Activated CD4-positive, alpha-beta T cell treated with anti-CD3 and anti-CD28 coated beads, Interleukin-2, amount 10 ng/mL, durations not matched to agents 7 days and 5 days (primary cell): Measurements from ENCODE around the gene ZNF687. TPM values are rescaled to one million over a fixed set of nuclear protein-coding genes. Genes with fewer than 3 reads are reported as not detected.

ENCODE experiments used
- CTCF ChIA-PET: fragments of 350-600 bp; sonication (Branson Sonifier 250); formaldehyde crosslinking; loops from one replicate; lab custom pipeline; 2021; ENCODE audit warnings: antibody characterized with exemption; lab: Charles Lee
- POLR2A ChIA-PET: fragments of 350-600 bp; sonication (Branson Sonifier 250); formaldehyde crosslinking; loops from one replicate; lab custom pipeline; 2021; ENCODE audit warnings: antibody characterized with exemption; lab: Charles Lee
- DNase-seq: peaks from one replicate; pipeline ENCODE4 v3.0.0-alpha.2; 2020
- H3K27ac Mint-ChIP-seq: one replicate; pipeline ENCODE4 v1.8.0; 2021; ENCODE audit warnings: mild to moderate bottlenecking, moderate library complexity, mixed read lengths
- H3K27me3 Mint-ChIP-seq: one replicate; pipeline ENCODE4 v1.8.0; 2021; ENCODE audit warnings: mixed read lengths
- H3K36me3 Mint-ChIP-seq: one replicate; pipeline ENCODE4 v1.8.0; 2021; ENCODE audit warnings: low read depth, mixed read lengths
- H3K4me1 Mint-ChIP-seq: one replicate; pipeline ENCODE4 v1.8.0; 2021; ENCODE audit warnings: mixed read lengths
- H3K4me3 Mint-ChIP-seq: one replicate; pipeline ENCODE4 v1.8.0; 2021; ENCODE audit warnings: mild to moderate bottlenecking, moderate library complexity, mixed read lengths
- H3K9me3 Mint-ChIP-seq: one replicate; pipeline ENCODE4 v1.8.0; 2021; ENCODE audit warnings: mixed read lengths
- total RNA-seq, 2 experiments: library from RNA; stranded (reverse); gene quantifications; one replicate each; pipeline ENCODE4 v1.2.3, GENCODE V29; 2021

ZNF687 gene
- total RNA-seq, 2 experiments from 2014 or later: 27.4 to 27.7 TPM

GRCh38 chr1:151286619-151287340 is 4.7 kb downstream of the ZNF687 start:
- H3K4me3 Mint-ChIP-seq: no peak overlapping the region
- no peaks in the 10 kb centered on the region for H3K9me3 Mint-ChIP-seq
- ChIA-PET POLR2A (no interaction called here), CTCF (interaction anchor here (1.6 to 1.8 kb wide), 2 partner anchors 15 to 54 kb away, joined by 4 to 9 read pairs; no protein-coding TSS in a partner anchor)
- DNase-seq: no peak
- H3K27ac Mint-ChIP-seq: peak overlapping the region; percentile 25
- H3K4me1 Mint-ChIP-seq: peaks cover 23% of the 10 kb centered on the region
- no peaks in the 10 kb centered on the region for H3K27me3 Mint-ChIP-seq
- H3K36me3 Mint-ChIP-seq: peaks cover 34% of the 10 kb centered on the region

DNA sequence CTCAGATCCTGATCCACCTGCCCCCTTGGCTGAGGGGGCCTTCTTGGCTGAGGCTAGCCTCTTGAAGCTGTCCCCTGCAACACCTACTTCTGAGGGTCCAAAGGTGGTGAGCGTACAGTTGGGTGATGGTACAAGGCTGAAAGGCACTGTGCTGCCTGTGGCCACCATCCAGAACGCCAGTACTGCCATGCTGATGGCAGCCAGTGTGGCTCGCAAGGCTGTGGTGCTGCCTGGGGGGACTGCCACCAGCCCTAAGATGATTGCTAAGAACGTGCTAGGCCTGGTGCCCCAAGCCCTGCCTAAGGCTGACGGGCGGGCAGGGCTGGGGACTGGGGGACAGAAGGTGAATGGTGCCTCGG is 5.2 kb downstream of the ZNF687 start:
- H3K4me3 Mint-ChIP-seq: no peak overlapping the region
- no peak for DNase-seq
- POLR2A ChIA-PET: no interaction called here
- H3K27me3 Mint-ChIP-seq: no peaks in the 10 kb centered on the region
- no peak overlapping the region for H3K27ac Mint-ChIP-seq
- H3K36me3 Mint-ChIP-seq: peaks cover 34% of the 10 kb centered on the region
- H3K4me1 Mint-ChIP-seq: peaks cover 23% of the 10 kb centered on the region
- no peaks in the 10 kb centered on the region for H3K9me3 Mint-ChIP-seq
- CTCF ChIA-PET: interaction anchor here (1.0 kb wide), 1 partner anchor 14 kb away, joined by 3 read pairs; no protein-coding TSS in a partner anchor

- H3K4me3 Mint-ChIP-seq: no peak overlapping the region
- no peak for DNase-seq
- ChIA-PET CTCF (interaction anchor here (0.6 to 1.2 kb wide), 5 partner anchors 10 to 263 kb away, joined by 3 read pairs; no protein-coding TSS in a partner anchor), POLR2A (no interaction called here)
- H3K27me3 Mint-ChIP-seq: no peaks in the 10 kb centered on the region
- no peak overlapping the region for H3K27ac Mint-ChIP-seq
- no peaks in the 10 kb centered on the region for H3K9me3 Mint-ChIP-seq
- peaks cover 40% of the 10 kb centered on the region for H3K36me3 Mint-ChIP-seq
- peaks cover 23% of the 10 kb centered on the region for H3K4me1 Mint-ChIP-seq
These were observed 5.8 kb downstream of the ZNF687 start for GRCh38 chr1:151287767-151288500.

DNA sequence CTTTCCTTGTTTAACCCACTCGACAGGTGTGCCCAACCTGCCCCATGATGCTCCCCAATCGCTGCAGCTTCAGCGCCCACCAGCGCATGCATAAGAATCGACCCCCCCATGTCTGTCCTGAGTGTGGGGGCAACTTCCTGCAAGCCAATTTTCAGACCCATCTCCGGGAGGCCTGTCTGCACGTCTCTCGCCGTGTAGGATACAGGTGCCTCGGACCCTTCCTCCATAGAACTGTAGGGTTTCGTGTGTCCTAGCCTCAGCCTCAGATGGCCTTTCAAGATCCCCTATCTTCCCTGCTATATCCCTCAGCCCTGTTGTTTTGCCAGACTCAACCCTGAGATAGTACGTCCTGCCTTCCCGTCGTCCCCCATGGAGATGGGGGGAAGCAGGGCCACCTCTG is 6.4 kb downstream of the ZNF687 start:
- no peaks in the 10 kb centered on the region for H3K27me3 Mint-ChIP-seq
- H3K4me1 Mint-ChIP-seq: peaks cover 17% of the 10 kb centered on the region
- H3K36me3 Mint-ChIP-seq: peaks cover 45% of the 10 kb centered on the region
- no peaks in the 10 kb centered on the region for H3K9me3 Mint-ChIP-seq
- ChIA-PET CTCF (interaction anchor here (1.0 to 1.2 kb wide), 3 partner anchors 9 to 264 kb away, joined by 3 read pairs; no protein-coding TSS in a partner anchor), POLR2A (no interaction called here)
- DNase-seq: no peak
- H3K4me3 Mint-ChIP-seq: no peak overlapping the region
- H3K27ac Mint-ChIP-seq: no peak overlapping the region

DNA sequence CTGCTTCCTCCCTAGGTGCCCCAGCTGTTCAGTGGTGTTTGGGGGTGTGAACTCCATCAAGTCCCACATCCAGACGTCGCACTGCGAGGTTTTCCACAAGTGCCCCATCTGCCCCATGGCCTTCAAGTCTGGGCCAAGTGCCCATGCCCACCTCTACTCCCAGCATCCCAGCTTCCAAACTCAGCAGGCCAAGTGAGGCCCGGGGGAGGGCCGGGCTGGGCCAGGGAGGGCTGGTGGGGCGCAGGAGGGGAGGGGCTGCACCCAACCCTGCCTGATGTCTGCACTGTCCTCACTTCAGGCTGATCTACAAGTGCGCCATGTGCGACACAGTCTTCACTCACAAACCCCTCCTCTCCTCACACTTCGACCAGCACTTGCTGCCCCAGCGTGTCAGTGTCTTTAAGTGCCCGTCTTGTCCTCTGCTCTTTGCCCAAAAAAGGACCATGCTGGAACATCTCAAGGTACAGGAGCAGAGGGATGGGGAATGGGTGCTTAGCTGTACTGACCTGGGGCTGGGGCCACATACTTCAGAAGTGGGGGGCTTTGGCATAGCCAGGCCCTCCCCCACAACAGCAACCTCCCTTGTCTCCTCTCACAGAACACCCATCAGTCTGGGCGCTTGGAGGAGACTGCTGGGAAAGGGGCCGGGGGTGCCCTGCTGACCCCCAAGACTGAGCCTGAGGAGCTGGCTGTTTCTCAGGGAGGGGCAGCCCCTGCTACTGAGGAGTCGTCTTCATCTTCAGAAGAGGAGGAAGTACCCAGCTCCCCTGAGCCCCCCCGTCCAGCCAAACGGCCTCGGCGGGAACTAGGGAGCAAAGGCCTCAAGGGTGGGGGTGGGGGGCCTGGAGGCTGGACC is 7.2 kb downstream of the ZNF687 start:
- DNase-seq: no peak
- Mint-ChIP-seq H3K4me1 (peaks cover 9% of the 10 kb centered on the region), H3K27ac (no peak overlapping the region), H3K4me3 (no peak overlapping the region), H3K27me3 (no peaks in the 10 kb centered on the region), H3K9me3 (no peaks in the 10 kb centered on the region), H3K36me3 (peaks cover 51% of the 10 kb centered on the region)
- POLR2A ChIA-PET: no interaction called here
- CTCF ChIA-PET: interaction anchor here (1.2 kb wide), 1 partner anchor 265 kb away, joined by 3 read pairs; no protein-coding TSS in a partner anchor

DNA sequence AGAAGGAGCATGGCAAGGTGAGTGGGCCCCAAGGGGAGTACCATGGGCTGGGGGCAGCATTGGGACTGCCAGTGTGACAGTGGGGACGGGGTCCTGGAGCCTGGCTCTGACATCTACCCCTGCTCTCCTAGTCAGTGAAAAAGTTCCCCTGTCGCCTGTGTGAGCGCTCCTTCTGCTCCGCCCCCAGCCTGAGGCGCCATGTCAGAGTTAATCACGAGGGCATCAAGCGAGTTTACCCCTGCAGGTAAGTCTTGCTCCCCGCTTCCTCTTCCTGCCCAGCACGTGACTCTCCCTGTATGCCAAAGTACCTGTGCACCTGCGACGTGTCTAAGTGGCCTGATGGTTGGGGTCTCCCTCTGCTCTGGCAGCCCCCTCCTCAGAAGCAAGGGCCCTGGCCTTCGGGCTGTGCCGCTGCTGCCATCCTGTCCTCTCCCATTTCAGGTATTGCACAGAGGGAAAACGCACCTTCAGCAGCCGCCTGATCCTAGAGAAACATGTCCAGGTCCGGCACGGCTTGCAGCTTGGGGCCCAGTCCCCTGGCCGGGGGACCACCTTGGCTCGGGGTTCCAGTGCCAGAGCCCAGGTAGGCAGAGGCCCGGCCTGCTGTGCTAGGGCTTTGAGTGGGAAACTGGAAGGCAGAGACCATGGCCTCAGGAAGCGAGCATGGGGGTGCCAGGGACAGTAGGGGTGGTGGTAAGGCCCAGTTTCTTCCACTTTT is 8.1 kb downstream of the ZNF687 start:
- DNase-seq: no peak
- Mint-ChIP-seq H3K4me1 (peaks cover 6% of the 10 kb centered on the region), H3K36me3 (peaks cover 54% of the 10 kb centered on the region), H3K9me3 (no peaks in the 10 kb centered on the region), H3K27me3 (no peaks in the 10 kb centered on the region), H3K27ac (no peak overlapping the region), H3K4me3 (no peak overlapping the region)
- CTCF ChIA-PET: no interaction called here
- POLR2A ChIA-PET: no interaction called here

DNA sequence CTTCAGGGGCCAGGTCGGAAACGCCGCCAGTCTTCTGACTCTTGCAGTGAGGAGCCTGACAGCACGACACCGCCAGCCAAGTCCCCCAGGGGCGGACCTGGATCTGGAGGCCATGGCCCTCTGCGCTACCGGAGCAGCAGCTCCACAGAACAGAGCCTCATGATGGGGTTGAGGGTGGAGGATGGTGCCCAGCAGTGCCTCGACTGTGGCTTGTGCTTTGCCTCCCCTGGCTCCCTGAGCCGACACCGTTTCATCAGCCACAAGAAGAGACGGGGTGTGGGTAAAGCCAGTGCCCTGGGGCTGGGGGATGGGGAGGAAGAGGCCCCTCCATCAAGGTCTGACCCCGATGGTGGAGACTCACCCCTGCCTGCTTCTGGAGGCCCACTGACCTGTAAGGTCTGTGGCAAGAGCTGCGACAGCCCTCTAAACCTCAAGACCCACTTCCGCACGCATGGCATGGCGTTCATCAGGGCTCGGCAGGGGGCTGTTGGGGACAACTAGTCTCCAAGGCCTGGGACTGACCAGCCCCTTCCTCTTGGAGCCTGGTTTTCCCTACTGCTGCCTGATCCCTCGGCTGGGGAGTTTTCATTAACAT is 8.7 kb downstream of the ZNF687 start:
- DNase-seq: no peak
- peaks cover 6% of the 10 kb centered on the region for H3K4me1 Mint-ChIP-seq
- ChIA-PET POLR2A (no interaction called here), CTCF (no interaction called here)
- no peaks in the 10 kb centered on the region for H3K27me3 Mint-ChIP-seq
- H3K36me3 Mint-ChIP-seq: peaks cover 54% of the 10 kb centered on the region
- no peak overlapping the region for H3K4me3 Mint-ChIP-seq
- no peaks in the 10 kb centered on the region for H3K9me3 Mint-ChIP-seq
- no peak overlapping the region for H3K27ac Mint-ChIP-seq

DNA sequence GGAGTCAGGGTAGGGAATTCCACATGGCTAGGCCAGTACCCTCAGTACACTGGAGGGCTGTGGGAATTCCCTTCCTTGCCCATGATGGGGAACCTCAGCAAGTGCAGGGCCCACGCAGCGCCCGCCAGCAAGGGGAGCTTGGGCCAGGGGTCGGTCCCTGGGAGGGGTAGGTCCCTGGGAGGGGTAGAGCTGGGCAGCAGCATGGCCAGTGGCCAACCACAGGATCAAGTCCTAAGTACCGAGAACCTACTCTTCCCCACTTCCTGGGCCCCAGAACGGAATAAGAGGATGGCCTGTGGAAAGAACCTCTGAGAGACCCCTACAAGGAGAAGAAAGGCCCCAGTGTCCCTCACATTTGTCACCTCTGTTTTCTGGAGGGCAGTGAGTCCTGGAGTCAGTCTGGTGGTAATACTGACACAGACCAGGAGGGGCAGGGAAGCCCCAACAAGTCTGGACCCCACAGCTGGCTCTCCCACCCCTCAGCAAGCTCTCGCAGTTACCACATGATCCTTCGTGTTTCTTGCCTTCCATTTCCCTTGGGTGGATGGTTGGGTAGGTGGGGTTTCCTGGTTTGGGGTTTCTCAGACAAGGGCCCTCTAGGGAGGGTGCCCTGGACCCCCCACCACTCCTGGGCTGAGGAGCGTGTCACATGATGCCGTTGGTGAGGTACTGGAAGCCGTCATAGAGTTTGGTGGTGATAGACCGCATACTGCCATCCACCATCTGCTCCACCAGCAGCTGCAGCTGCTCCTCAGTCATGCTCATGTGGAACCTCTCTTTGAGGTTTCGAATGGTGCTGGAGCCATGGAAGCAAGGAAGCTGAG is 10.3 kb downstream of the ZNF687 start:
- ChIA-PET POLR2A (no interaction called here), CTCF (interaction anchor here (0.6 to 2.1 kb wide), 5 partner anchors 9 to 56 kb away, joined by 4 to 6 read pairs (median 5); partner anchors contain the start of gene ZNF687)
- Mint-ChIP-seq H3K27ac (peak overlapping the region; percentile 54), H3K36me3 (peaks cover 46% of the 10 kb centered on the region), H3K4me3 (no peak overlapping the region), H3K4me1 (peaks cover 6% of the 10 kb centered on the region), H3K27me3 (no peaks in the 10 kb centered on the region), H3K9me3 (no peaks in the 10 kb centered on the region)
- no peak for DNase-seq

DNA sequence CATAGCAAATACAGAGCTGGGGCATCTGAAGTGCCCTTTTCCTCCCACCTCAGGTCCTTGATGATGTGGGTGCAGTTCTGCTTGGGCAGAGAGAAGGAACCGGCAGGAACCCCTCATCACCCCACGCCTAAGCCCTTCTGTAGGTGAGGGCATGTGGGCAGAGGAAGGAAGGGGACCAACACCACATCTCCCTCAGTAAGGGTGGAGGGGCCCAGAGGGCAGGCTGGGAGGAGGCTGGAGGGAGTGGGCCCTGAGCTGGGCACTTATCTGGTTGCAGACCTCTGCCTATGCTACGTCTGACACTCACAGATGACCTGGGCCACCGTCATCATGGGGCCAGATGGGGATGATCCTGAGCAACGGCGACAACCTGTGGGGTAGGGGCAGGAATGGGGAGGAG is 11.0 kb downstream of the ZNF687 start:
- DNase-seq: no peak
- POLR2A ChIA-PET: no interaction called here
- H3K36me3 Mint-ChIP-seq: peaks cover 50% of the 10 kb centered on the region
- peak overlapping the region; percentile 6 for H3K27ac Mint-ChIP-seq
- CTCF ChIA-PET: interaction anchor here (0.6 to 2.1 kb wide), 4 partner anchors 8 to 55 kb away, joined by 4 to 6 read pairs (median 4); no protein-coding TSS in a partner anchor
- no peaks in the 10 kb centered on the region for H3K27me3 Mint-ChIP-seq
- H3K4me3 Mint-ChIP-seq: no peak overlapping the region
- no peaks in the 10 kb centered on the region for H3K9me3 Mint-ChIP-seq
- peaks cover 6% of the 10 kb centered on the region for H3K4me1 Mint-ChIP-seq

DNA sequence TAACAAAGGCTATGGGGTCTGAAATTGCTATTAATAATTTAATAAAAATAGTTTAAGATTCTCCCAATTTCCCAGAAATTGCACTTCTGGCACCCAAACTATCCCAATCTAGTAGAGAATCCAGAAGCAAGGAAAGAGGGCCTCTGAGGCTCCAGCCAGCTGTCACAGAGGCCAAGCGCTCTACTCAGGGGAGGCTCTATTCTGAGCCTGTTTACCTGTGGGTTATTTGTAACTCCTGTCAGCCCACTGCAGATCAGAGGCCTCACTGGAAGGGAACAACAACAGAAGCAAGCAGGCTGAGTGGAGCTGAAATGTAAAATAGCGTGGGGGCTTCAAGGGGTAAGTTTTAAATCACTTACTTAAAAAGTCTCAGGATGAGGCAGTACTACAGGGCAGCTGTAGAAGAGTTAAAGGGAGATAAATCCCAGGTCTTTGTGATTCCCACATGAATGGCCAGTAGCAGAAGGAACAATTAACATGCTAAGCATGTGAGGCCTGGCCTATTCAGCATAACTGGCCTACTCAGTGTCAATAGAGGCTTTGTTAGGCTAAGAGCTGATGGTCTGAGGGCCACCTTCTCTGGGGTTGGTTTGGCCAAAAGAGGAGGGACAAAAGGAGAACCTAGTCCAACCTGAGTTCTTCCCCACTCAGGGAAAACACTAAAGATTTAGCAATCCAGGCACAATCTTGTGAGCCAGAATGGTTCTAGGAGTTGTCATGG is 12.8 kb downstream of the ZNF687 start:
- ChIA-PET POLR2A (interaction anchor here (0.5 kb wide), 1 partner anchor 10 kb away, joined by 3 read pairs; no protein-coding TSS in a partner anchor), CTCF (interaction anchor here (1.4 to 2.8 kb wide), 3 partner anchors 9 to 46 kb away, joined by 3 to 9 read pairs (median 4); no protein-coding TSS in a partner anchor)
- H3K27ac Mint-ChIP-seq: no peak overlapping the region
- no peak overlapping the region for H3K4me3 Mint-ChIP-seq
- DNase-seq: no peak
- H3K4me1 Mint-ChIP-seq: no peaks in the 10 kb centered on the region
- no peaks in the 10 kb centered on the region for H3K27me3 Mint-ChIP-seq
- peaks cover 53% of the 10 kb centered on the region for H3K36me3 Mint-ChIP-seq
- no peaks in the 10 kb centered on the region for H3K9me3 Mint-ChIP-seq
